Measurements from ENCODE around the gene FBXO28. TPM values are rescaled to one million over a fixed set of nuclear protein-coding genes. Genes with fewer than 3 reads are reported as not detected.
A peak's percentile ranks its signal among the peaks of the same experiment; 100 is the strongest.

Gene FBXO28
- total RNA-seq, 1 experiment from 2014 or later = 35.9 TPM

DNA sequence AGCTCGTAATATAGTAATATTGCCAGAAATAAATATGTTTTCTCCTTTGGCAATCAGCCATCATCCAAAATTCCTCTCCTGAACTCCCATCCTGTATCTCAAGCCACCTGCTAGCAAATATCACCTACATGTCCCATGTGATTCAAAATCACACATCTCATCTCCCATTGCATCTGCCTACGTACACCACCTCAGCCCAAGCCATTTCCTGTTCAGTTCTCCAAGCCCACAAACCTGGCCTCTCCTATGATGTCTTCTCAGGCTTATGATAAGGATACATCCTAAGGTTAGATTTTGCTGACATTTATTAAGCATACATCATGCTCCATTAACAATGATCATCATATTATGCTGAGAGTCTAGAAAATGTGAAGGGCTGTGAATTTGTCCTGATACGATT is 37.2 kb downstream of the FBXO28 start:
- DNase-seq (ENCODE audit: low read depth) = no peak

DNA sequence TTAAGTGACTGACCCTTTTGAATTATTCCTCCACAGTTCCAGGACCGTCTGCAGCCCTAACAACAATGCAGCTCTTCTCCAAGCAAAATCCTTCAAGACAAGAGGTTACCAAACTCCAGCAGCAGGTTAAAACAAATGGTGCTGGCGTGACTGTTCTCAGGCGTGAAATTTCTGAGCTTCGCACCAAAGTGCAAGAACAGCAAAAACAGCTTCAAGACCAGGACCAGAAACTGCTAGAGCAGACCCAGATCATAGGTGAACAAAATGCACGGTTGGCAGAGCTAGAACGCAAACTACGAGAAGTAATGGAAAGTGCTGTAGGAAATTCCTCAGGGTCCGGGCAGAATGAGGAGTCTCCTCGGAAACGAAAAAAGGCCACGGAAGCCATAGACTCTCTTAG is 43.4 kb downstream of the FBXO28 start:
- no peak for DNase-seq (ENCODE audit: low read depth)

DNA sequence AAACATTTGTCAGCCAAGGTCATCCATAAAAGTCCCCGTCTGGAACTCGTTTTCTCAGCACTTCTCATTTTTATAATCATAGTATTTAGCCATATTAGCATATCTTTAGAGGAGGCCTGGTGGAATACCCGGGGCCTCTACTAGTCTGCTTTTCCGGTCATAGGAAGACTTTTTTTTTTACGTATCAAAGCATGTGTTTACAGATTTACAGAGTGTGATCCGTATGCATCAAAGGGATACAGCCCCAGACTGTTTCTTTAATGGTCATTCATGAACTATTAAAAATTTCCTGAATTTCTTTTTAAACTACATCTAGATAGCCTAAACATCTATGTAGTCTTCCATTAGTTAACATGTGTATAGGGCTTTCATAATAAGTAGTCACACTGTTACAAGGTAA is 45.6 kb downstream of the FBXO28 start:
- no peak for DNase-seq (ENCODE audit: low read depth)

DNA sequence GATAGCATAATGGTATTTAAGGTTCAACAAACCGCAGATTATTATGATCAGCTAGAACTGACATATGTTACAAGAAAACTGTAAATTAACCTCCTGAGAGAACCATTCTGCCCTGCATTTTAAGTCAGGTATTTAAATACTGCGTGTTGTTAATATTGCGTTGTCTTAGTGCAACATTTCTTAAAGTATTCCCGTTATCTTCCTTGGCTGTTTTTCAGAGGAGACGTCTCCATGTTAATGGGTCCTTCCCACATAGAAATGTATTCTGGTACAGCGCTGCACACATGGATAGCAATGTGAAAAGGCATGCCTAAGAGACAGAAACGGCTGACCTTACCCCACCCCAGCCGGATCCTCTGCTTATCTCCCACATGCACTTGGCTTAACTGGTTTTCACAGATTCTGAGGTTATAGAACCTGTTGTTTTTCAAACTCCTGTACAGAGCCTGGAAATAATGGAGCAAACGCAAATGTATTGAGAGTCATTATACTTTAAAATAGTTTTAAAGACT is 46.3 kb downstream of the FBXO28 start:
- no peak for DNase-seq (ENCODE audit: low read depth)

GRCh38 chr1:224162768-224163167 is 48.9 kb downstream of the FBXO28 start:
- DNase-seq (ENCODE audit: low read depth) = no peak

DNA sequence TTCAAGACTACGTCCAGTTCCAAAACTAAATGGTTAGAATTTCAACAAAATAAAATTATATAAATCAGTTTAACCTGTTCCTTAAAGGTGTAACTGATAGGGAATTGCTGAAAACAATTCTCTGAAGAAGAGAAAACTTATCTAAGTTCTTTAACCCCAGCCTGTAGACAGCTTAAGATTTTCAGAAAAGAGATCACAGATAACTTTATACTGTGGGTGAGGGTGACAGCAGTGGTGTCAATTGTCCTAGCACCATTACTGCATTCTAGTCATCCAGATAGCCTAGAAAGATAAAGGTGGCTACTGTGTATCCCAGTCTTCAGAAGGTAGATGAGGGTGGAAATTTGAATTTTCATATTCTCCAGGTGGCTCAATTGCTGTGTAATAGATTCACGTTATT is 49.4 kb downstream of the FBXO28 start:
- no peak for DNase-seq (ENCODE audit: low read depth)

DNA sequence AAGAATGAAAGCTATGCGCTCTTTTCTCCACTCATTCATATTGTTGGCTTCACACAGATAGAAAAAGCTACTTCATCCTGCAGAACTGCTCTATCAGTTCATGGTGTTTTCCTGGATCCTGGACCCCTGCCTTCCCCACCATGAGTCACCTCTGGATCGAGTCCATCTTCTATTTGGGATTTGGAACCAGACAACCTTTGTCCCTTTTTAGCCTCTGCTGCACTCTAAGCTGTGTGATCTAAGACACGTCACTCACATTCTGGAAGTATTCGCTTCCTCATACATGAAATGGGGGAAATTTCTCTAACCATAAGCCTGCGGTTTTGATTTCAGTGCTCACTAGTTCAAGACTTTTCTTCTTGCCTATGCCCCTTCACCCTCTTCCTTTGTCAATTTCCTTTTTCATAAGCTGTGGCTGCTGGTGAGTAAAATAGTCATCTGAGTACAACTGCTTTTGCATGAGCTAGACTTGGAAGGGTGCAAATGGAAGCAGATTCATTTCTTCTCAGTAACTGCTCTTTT is 55.0 kb downstream of the FBXO28 start:
- DNase-seq (ENCODE audit: low read depth) = peak; percentile 97

- DNase-seq (ENCODE audit: low read depth) = peak; percentile 36
Measured at GRCh38 chr1:224169718-224170270, 55.9 kb downstream of the FBXO28 start.

DNA sequence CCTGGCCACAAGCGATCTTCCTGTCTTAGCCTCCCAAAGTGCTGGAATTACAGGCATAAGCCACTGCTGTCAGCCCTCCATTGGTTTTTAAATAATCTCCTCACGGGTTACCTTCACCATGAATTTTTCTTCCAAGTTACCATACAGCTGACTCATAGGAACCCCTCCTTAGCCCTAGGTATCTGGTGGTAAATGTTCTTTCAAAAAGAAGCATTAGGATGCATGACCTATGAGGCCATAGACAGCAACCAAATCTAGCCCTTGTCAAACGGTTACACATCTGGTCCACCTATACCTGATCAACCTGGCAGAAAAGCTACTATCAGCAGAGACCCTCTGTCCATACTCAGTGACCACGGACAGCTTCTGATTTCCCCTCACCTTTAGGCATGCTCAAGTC is 56.4 kb downstream of the FBXO28 start:
- DNase-seq (ENCODE audit: low read depth) = peak; percentile 12

GRCh38 chr1:224170748-224171478 is 57.0 kb downstream of the FBXO28 start:
- DNase-seq (ENCODE audit: low read depth) = peak; percentile 35

GRCh38 chr1:224172229-224172628 is 58.3 kb downstream of the FBXO28 start:
- DNase-seq (ENCODE audit: low read depth) = no peak

GRCh38 chr1:224173523-224173922 is 59.6 kb downstream of the FBXO28 start:
- peak; percentile 10 for DNase-seq (ENCODE audit: low read depth)

DNA sequence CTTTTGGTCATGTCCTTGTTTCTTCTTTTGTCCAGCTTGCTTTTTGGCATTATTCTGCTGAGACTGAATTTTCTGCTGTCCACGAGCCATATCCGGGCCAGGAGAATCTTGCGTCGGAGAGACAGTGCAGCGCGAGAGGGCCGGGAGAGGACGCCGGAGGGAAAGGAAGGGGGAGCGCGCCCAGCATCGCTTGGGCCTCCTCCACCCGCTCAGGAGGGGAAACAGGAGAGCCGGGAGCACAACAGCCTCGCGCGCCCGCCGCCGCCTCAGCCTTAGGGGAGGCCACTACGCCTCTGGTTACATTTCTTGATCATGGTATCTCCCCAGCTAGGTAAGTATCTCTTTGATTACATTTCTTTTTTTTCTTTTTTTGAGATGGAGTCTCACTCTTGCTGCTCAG is 61.7 kb downstream of the FBXO28 start:
- DNase-seq (ENCODE audit: low read depth) = no peak

DNA sequence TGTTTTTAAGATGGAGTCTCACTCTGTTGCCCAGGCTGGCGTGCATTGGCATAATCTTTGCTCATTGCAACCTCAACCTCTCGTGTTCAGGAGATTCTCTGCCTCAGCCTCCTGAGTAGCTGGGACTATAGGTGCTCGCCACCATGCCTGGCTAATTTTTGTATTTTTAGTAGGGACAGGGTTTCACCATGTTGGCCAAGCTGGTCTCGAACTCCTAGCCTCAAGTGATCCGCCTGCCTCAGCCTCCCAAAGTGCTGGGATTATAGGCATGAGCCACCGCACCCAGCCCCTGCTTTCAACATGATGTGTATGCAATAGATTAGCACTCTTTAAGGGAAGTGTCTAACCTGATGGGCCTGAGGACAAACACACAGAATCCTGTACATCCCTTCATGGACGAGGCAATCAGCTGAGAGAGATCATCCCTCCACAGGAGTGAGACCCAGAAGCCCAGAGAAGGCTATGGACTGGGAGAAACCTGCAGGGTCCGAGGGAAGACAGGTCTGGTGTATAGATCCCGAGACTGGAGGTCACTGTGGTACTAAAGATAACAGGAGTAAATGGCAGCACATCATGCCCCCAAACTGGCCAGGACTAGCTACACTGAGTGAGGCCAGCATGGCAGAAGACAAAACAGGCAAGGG is 63.6 kb downstream of the FBXO28 start:
- no peak for DNase-seq (ENCODE audit: low read depth)

DNA sequence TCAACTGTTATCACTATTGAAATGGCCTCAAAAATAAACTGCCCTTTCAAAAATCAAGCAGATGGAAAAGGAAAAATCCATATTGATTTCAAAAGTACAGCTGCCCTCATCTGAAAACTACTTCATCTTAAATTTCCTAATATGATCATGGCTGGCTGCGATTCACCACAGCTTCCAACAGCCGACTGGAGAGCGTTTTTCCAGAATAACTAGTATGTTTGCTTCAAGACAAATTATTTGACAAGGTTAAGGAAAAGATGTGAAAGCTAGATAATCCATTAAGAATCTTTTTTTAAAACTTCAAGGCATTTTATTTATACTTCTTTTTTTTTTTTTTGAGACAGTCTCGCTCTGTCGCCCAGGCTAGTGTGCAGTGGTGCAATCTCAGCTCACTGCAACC is 65.0 kb downstream of the FBXO28 start:
- no peak for DNase-seq (ENCODE audit: low read depth)

DNA sequence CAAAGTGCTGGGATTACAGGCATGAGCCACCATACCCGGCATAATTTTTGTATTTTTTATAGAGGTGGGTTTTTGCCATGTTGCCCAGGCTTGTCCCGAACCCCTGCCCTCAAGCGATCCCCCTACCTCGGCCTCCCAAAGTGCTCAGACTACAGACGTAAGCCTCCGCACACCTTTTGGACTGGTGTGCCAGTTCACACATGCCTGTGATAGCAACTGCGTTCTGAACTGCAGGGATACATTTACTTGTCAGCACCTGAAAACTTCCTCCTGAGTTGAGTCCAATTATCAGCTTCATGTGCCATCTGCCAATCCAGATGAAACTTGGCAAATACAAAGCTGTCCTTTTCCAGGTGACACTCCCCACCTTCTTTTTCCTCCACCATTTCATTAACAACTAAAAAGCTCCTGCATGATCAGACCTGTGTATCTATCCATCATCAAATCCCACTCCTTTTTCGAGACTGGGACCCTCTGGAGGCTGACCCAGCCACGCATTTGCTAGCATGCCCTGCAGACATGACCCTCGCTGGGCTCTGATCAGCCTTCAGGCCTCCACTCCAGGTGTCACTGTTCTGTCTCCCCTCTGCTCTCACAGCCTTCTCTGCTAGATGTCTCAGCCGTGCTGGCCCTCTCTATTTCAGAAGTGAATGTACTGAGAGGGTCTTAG is 67.0 kb downstream of the FBXO28 start:
- no peak for DNase-seq (ENCODE audit: low read depth)

- DNase-seq (ENCODE audit: low read depth) = no peak
Measured at GRCh38 chr1:224181453-224181810, 67.5 kb downstream of the FBXO28 start.

GRCh38 chr1:224182057-224182865 is 68.3 kb downstream of the FBXO28 start:
- no peak for DNase-seq (ENCODE audit: low read depth)

DNA sequence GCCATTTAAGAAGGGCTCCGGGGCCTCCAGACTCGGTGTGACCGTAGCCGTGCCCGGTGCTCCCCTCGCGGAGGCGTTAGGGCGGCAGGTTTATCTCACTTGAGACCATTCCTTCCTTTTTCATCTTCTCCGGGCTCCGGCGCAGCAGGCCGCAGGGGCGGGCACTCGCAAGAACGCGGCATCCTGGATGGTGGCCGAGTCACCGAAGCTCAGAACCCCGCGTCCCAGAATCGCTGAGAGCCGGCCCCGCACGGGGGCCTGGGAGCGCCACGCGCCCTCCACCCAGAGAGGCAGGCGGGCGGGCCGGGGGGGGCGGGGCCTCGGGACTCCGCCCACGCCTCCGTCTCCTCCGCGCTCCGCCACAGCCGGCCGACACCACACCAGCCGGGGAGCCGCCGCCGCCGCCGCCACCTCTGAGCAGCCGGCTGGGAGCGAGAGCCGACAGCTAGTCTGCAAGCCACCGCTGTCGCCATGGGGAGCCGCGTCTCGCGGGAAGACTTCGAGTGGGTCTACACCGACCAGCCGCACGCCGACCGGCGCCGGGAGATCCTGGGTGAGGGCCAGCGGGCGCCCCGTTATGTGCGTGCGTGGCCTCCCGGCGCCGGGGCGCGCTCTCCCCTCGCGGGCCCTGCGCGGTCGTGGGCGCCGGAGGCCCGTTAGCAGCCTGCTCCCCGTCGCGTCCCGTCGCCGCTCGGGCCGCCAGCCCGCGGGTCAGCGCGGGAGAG is 69.1 kb downstream of the FBXO28 start, which contains the start of gene DEGS1:
DEGS1 (plus strand) TSS at position 375 of the 725 bp plus-strand sequence; CDS start at position 472, 97 bp downstream.
- DNase-seq (ENCODE audit: low read depth) = peak; percentile 81

DNA sequence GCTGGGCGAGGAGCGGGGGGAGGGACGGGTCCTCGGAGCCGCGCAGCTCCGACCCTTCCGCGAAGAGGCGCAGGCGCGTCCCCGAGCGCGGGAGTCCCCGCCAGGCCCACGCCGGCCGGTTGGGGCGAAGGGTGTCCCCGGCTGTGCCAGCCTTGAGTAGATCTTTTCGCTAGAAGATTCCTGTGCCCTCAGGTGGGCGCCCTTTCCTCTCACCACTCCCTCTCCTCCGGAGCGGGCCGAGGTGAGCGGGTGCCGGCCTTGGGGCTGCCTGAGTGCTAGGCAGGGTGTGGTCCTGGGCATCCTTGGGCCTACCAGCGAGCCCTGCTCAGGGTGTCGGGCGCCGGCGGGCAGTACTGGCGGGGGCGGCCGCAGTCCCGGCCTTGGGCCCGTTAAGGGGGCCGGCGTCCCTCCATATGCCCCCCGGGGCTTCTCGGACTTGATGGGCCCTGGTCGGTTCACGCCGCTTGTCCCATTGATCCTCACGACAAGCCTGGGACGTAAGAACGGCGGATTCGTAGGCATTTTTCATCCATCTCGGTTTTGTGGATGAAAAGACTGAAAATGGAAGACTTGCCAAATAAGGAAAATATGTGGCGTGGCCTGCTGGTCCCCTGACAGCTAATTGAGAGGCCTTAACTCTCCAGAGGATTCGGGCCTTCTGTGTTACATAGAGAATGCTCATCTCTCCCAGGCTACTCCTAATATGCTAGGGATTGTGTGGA is 69.8 kb downstream of the FBXO28 start:
- peak; percentile 67 for DNase-seq (ENCODE audit: low read depth)

Data from M059J (cell line).